GM12892 (cell line): ENCODE measurements around the gene YY1.

Source experiments
- POLR2A ChIP-seq: IDR thresholded peaks from 2 replicates; pipeline ENCODE4 v1.6.1; 2011; ENCODE audit warnings: low read depth, low read length, control low read depth
- POLR2AphosphoS5 ChIP-seq: IDR thresholded peaks from 2 replicates; pipeline ENCODE4 v1.6.1; 2011; ENCODE audit warnings: low read depth, low read length, control low read depth

DNA sequence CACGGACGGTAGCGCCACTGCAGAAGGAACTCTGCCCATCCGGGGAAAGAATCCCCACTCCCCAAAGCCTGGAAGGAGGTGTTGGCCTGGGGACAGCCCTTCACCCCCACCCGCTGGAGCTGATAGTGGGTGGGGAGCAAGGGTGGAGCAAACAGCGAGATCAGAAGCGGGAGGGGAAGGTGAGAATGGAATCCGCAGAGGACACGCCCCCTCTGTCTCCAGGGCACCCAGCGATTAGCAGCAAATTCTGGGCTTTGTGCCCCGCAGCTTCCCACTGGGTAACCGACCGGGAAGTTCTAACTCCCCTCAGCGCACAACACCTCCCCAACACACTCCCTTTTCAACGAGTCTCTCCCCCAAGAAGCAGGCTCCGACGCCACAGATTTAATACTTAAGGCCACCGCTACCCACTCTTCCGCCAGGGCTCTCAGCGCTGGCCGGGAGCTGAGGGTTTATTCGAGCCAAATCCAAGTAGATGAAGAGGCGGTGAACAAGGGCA lies 65.9 kb downstream of the YY1 start:
- no peak for TF ChIP-seq POLR2AphosphoS5
- no peak for TF ChIP-seq POLR2A
